ENCODE data around the gene UBE2L5. TPM values are rescaled to one million over a fixed set of nuclear protein-coding genes. Genes with fewer than 3 reads are reported as not detected.

UBE2L5 gene
- total RNA-seq, 1 donor from 2014 or later, result not detected

DNA sequence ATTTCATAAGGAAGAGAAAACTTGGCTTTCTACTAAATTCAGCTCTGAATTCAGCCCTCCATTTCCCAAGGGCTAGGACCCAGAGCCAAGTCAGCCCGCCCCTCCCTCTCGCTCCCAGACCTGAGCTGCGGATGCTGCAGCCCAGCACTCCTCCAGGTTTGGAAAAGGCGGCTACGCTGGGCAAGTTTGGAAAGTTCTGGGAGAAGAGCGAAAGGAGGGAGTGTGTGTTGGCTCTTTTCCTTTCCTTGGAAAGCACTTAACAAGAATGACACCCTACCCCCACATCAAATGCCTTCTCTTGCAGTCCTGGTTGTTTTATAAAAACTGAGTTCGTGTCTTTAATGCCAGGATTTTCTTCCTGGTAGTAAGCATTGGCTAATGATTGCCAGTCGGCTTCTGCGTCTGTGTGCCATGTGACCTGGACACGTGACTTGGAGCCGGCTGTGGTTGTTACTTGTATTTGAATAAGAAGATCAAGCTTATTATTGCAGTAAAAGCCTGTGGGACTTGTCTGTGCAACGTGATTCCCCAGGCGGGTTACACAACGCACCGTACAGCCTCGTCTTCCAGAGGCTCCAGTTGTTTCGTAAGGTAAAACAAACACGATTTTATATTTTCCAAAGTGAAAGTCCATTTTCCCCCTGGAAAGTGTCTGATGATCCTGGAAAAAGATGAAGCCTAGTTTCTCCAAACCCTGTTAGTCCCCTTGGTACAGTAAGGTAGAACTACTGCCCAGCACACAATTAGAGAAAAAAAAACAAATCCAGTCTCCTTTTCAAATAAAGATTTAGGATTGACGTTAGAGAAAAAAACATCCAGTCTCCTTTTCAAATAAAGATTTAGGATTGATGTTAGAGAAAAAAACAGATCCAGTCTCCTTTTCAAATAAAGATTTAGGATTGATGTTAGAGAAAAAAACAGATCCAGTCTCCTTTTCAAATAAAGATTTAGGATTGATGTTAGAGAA, 26.8 kb upstream of the UBE2L5 start:
- Mint-ChIP-seq H3K4me3 (peak overlapping the region; percentile 81), H3K27ac (peak overlapping the region; percentile 96), H3K4me1 (peaks cover 35% of the 10 kb centered on the region), H3K27me3 (no peaks in the 10 kb centered on the region), H3K36me3 (ENCODE audit: low read depth) (no peaks in the 10 kb centered on the region), H3K9me3 (no peaks in the 10 kb centered on the region)
- intact Hi-C loops (cut with micrococcal nuclease), result loop anchor here (1.0 to 2.0 kb wide), 4 partner anchors 13 to 35 kb away; partner anchors contain the start of gene UBE2L5
- peak; percentile 89 for DNase-seq

DNA sequence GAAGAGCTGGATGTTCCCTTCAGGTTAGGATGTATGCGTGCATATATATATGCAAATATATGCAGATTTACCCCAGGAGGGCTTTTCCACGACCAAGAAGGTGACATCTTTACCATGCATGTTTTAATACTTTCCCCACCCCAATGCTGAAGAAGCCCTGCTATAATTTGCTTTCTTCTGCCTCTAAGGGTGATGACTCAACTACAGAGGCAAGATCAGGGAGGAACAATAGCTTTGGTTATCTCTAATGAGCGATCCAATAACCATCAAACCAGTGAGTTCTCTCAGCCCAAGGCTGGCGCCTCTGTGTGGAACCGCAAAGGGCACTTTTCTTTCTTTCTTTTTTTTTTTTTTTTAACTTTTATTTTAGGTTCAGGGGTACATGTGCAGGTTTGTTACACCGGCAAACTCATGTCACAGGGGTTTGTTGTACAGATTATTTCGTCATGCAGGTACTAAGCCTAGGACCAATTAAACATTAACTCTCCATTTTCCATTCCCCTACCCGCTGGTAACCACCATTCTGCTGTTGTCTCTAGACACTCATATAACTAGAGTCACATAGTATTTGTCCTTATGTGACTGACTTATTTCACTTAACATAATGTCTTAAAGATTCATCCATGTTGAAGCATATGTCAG, 25.7 kb upstream of the UBE2L5 start:
- Mint-ChIP-seq H3K4me1 (peaks cover 35% of the 10 kb centered on the region), H3K27me3 (no peaks in the 10 kb centered on the region), H3K27ac (no peak overlapping the region), H3K4me3 (no peak overlapping the region), H3K9me3 (no peaks in the 10 kb centered on the region), H3K36me3 (ENCODE audit: low read depth) (no peaks in the 10 kb centered on the region)
- DNase-seq, result no peak
- intact Hi-C loops (cut with micrococcal nuclease), result no loop called here

DNA sequence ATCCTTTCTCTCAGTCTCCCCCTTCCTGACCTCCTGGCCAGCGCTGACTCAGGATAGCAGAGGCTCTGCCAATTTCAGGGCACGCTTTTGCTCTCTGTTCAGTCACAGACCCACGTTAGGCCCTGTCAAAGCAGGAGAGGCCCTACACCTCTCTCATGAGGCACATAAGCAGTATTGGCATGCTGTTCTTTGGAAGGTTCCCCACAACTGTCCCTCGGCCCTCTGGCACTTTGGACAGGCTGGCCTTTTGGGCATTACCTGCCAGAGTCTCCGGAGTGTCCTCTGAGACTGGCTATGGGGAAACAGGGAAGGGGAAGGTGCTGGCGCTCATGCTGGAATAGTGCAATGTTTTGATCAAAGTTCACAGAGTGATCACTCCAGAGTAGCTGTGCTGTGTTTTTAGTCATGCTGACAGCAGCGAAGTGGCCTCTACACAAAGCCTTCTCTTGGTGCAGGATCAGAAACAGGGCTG, 23.7 kb upstream of the UBE2L5 start:
- intact Hi-C loops (cut with micrococcal nuclease), result no loop called here
- H3K27ac Mint-ChIP-seq, result no peak overlapping the region

DNA sequence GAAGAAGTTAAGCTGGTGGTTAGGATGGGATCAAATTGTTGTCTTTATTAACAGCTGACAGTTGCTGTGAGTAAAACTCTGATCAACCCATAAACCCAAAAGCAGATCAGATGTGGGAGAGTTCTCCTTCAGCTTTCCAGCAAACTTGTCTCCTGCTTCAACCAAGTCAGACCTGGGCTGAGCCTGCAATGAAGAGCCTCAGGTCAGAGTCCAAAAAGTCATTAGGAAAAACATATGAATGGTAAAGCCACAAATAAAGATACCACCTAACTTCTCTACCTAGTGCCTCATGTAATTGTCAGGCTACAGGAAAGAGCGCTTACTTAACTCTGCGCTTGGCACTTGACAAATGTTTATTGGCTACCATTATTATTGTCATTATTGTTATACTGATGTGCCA, 21.9 kb upstream of the UBE2L5 start:
- Mint-ChIP-seq H3K4me1 (peaks cover 7% of the 10 kb centered on the region), H3K4me3 (no peak overlapping the region), H3K27me3 (no peaks in the 10 kb centered on the region), H3K27ac (no peak overlapping the region), H3K36me3 (ENCODE audit: low read depth) (no peaks in the 10 kb centered on the region), H3K9me3 (no peaks in the 10 kb centered on the region)
- no peak for DNase-seq
- intact Hi-C loops (cut with micrococcal nuclease), result no loop called here

More for the DNA sequence above, 23.7 kb upstream of the UBE2L5 start:
- peaks cover 19% of the 10 kb centered on the region for H3K4me1 Mint-ChIP-seq
- no peak overlapping the region for H3K4me3 Mint-ChIP-seq
- no peaks in the 10 kb centered on the region for H3K27me3 Mint-ChIP-seq
- no peaks in the 10 kb centered on the region for H3K36me3 Mint-ChIP-seq (ENCODE audit: low read depth)
- no peak for DNase-seq
- no peaks in the 10 kb centered on the region for H3K9me3 Mint-ChIP-seq

DNA sequence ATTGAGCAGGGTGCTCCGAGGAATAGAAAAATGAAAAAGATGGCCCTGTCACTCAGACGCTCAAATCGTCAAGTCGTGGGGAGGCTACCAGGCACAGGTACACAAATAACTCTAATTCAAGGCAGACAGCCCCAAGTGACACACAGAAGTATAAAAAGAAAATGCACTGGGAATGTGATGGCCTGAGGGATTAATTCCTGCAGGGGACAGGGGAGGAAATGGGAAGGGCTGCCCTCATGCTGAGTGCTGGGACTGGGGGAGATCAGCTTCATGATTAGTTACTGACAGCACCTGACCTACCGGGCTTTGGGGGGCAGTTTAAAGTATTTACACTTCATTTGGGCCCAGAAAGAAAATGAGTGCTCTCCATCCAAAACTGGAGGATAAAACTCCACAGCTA, 20.9 kb upstream of the UBE2L5 start:
- intact Hi-C loops (cut with micrococcal nuclease), result no loop called here
- no peak for DNase-seq
- H3K4me1 Mint-ChIP-seq, result peaks cover 3% of the 10 kb centered on the region
- H3K36me3 Mint-ChIP-seq (ENCODE audit: low read depth), result no peaks in the 10 kb centered on the region
- H3K27ac Mint-ChIP-seq, result no peak overlapping the region
- no peaks in the 10 kb centered on the region for H3K27me3 Mint-ChIP-seq
- no peaks in the 10 kb centered on the region for H3K9me3 Mint-ChIP-seq
- H3K4me3 Mint-ChIP-seq, result no peak overlapping the region

DNA sequence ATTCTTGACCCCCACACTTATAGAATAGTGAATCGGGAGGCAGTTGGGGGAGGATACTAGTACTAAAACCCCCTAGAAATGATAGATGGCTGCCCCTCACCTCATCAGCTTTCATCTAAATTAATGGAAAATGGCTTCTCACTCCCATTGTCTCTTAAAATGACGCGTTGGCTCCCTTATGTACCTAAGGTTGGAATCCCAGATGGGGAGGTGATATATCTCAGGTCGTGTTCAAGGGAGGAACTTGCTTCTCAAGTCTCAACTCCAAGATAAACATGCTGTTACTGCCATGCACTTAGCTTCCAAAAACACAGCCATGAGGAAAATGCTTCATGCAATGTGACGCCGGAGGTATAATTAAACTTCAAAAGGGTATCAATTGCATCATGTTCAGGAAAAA, 18.8 kb upstream of the UBE2L5 start:
- Mint-ChIP-seq H3K36me3 (ENCODE audit: low read depth) (no peaks in the 10 kb centered on the region), H3K27me3 (peaks cover 4% of the 10 kb centered on the region), H3K27ac (no peak overlapping the region), H3K4me1 (peaks cover 11% of the 10 kb centered on the region), H3K4me3 (no peak overlapping the region), H3K9me3 (no peaks in the 10 kb centered on the region)
- DNase-seq, result no peak
- intact Hi-C loops (cut with micrococcal nuclease), result no loop called here

DNA sequence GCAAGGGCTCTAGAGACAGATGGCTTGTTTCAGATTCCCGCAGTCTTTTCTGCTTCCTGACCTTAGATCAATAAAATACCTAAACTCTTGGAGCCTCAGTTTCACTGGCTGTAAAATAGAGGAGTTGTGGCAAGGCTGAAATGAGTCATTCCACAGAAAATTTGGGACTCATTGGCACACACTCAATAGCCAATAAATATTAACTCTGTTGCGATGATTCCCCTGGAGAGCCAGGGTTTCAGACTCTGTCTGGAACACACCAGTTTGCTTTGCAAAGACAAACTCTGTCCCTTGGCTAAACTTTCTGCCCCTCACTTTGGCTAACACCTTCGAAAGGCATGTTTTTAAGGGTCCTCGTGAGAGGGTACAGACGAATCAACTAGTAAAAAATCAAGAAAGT, 18.1 kb upstream of the UBE2L5 start:
- peaks cover 4% of the 10 kb centered on the region for H3K27me3 Mint-ChIP-seq
- peaks cover 15% of the 10 kb centered on the region for H3K4me1 Mint-ChIP-seq
- H3K4me3 Mint-ChIP-seq, result no peak overlapping the region
- no peaks in the 10 kb centered on the region for H3K9me3 Mint-ChIP-seq
- no peak overlapping the region for H3K27ac Mint-ChIP-seq
- no peaks in the 10 kb centered on the region for H3K36me3 Mint-ChIP-seq (ENCODE audit: low read depth)
- intact Hi-C loops (cut with micrococcal nuclease), result no loop called here
- no peak for DNase-seq

DNA sequence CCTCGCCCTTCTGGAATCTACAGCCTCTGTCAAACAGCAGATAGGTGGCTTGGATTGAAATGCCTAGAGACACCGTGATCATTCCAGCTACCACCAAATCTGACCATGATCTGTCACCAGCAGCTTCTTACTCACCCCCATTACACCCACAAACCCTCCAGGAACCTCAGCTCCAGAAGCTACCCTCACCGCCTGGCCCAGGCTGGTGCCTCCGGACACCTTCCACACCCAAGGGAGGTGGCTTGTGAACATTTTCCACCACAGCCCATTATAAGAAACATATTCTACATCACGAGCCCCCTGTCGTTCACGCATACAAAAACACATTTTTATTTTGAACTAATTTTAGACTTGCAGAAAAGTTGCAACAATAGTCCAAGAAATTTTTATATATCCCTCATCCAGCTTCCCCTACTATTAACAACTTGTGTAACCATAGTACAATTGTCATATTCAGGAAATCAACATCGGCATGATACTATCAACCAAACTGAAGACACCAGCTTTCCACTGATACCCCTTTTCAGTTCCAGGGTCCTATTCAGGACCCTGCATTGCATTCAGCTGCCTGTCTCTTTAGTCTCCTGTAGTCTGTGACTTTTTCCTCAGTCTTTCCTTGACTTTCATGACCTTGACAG, 15.4 kb upstream of the UBE2L5 start:
- no peak overlapping the region for H3K4me3 Mint-ChIP-seq
- peaks cover 4% of the 10 kb centered on the region for H3K27me3 Mint-ChIP-seq
- no peaks in the 10 kb centered on the region for H3K9me3 Mint-ChIP-seq
- DNase-seq, result no peak
- peak overlapping the region; percentile 41 for H3K27ac Mint-ChIP-seq
- peaks cover 19% of the 10 kb centered on the region for H3K4me1 Mint-ChIP-seq
- intact Hi-C loops (cut with micrococcal nuclease), result loop anchor here (5.0 kb wide), 1 partner anchor 100 kb away; the partner anchor contains the start of gene KATNAL1
- no peaks in the 10 kb centered on the region for H3K36me3 Mint-ChIP-seq (ENCODE audit: low read depth)

DNA sequence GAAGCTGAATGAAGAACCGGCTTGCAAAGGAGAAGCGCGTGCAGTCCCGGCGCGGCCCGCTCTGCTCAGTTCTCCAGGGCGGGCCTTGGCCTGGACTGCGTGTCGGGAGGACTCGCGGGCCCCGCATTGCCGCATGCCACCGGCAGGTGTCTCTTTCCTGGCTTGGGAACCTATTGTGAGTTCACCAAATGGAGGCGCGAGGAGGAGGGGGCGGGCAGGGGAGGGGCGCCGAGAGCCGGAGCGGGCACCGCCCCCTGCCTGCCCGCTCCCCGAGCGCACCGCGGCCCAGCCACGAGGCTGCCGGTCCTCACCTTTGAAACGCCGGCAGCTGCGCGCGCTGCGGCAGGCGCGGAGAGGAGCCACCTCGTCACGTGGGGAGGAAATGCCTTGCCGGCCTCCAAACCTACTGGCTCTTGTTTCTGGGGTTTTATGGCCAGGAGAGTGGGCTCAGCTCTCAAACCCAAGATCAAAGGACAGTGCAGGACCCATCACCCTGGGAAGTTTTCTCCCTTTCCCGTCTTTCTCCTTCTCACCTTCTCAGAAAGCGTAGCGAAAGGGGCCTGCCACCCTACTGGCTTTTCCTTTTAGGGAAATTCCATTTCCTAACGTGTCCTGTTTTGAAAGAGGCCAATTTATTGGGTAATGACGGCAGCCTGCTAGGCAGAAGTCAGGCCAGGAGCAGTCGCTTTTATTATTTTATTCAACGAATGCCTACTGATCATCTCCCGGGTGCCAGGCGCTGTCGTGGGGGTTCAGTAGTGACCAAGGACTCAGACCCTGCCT, 13.8 kb upstream of the UBE2L5 start:
- Mint-ChIP-seq H3K9me3 (no peaks in the 10 kb centered on the region), H3K4me1 (peaks cover 23% of the 10 kb centered on the region), H3K27ac (peak overlapping the region; percentile 80), H3K27me3 (peaks cover 4% of the 10 kb centered on the region), H3K4me3 (peak overlapping the region; percentile 73), H3K36me3 (ENCODE audit: low read depth) (no peaks in the 10 kb centered on the region)
- DNase-seq, result peak; percentile 97
- intact Hi-C loops (cut with micrococcal nuclease), result loop anchor here (1.0 to 5.0 kb wide), 4 partner anchors 13 to 101 kb away; partner anchors contain the start of genes KATNAL1 and UBE2L5

DNA sequence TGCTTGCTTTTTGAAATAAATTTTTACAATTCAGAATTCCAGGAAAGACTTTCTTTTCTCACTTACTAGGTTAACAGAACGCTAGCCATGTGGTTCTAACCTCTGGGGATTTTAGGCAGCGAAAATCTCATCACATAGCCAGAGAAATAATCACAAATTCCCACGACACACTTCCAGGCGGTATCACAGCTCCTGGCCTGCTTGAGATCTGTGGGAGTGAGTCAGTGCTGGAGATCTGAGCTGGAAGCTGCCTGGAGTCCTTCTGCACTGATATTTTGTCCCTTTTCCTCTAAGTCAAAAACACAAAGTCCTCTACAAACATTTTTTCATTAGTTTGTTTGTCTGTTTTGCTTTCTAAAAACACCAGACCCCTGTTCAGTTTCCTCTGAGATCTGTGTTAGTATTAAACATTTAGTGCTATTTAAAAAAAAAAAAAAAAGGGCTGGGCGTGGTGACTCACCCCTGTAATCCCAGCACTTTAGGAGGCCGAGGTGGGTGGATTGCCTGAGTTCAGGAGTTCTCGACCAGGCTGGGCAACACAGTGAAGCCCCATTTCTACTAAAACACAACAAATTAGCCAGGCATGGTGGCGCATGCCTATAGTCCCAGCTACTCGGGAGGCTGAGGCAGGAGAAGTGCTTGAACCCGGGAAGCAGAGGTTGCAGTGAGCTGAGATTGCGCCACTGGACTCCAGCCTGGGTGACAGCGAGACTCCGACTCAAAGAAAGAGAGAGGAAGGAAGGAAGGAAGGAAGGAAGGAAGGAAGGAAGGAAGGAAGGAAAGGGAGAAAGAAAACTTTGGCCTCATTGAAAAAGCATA, 12.2 kb upstream of the UBE2L5 start:
- H3K4me1 Mint-ChIP-seq, result peaks cover 23% of the 10 kb centered on the region
- intact Hi-C loops (cut with micrococcal nuclease), result loop anchor here (5.0 kb wide), 1 partner anchor 103 kb away; the partner anchor contains the start of gene KATNAL1

DNA sequence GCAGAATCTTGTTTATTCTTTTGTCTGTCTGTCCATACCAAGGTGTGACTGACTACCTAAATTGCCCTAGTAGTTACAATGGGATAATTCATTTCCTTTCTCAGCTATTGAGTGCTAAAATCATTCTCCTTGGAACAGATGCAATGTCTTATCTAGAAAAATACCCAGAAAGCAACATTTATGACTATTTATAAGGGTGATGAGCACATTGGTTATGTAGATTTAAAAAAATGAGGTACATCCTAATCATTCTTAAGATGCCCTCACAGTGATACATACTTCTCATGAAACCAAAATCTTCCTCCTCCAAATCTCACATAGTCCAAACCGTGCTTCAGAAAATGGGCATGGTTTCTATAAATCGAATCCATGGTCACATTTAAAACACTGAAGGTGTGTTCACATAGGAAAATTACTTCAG, 11.6 kb upstream of the UBE2L5 start:
- intact Hi-C loops (cut with micrococcal nuclease), result no loop called here
- H3K27ac Mint-ChIP-seq, result no peak overlapping the region
- DNase-seq, result no peak
- H3K9me3 Mint-ChIP-seq, result no peaks in the 10 kb centered on the region
- H3K36me3 Mint-ChIP-seq (ENCODE audit: low read depth), result no peaks in the 10 kb centered on the region
- peaks cover 29% of the 10 kb centered on the region for H3K4me1 Mint-ChIP-seq
- peaks cover 4% of the 10 kb centered on the region for H3K27me3 Mint-ChIP-seq
- no peak overlapping the region for H3K4me3 Mint-ChIP-seq

More for the DNA sequence above, 12.2 kb upstream of the UBE2L5 start:
- no peaks in the 10 kb centered on the region for H3K9me3 Mint-ChIP-seq
- peaks cover 4% of the 10 kb centered on the region for H3K27me3 Mint-ChIP-seq
- H3K36me3 Mint-ChIP-seq (ENCODE audit: low read depth), result no peaks in the 10 kb centered on the region
- H3K27ac Mint-ChIP-seq, result peak overlapping the region; percentile 49
- no peak overlapping the region for H3K4me3 Mint-ChIP-seq
- no peak for DNase-seq

DNA sequence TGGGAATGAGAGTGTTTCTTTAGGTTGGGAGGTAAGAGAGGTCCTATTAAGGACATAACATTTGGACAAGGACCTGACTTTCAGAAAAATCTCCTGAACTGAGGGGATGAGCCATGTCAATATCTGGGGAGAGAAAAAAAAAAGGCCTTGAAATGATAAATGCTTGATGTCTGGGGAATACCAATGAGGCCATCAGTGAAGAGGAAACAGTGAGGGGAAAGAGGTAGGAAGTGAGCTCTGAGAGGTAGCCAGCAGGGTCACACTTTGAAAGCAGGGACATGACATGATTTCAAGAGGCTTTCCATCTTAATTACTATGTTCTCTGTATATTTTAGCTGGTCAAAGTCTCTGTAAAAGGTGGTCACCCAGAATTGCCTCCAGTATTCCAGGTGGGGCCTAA, 9.9 kb upstream of the UBE2L5 start:
- peaks cover 24% of the 10 kb centered on the region for H3K4me1 Mint-ChIP-seq
- intact Hi-C loops (cut with micrococcal nuclease), result no loop called here
- no peak for DNase-seq
- H3K36me3 Mint-ChIP-seq (ENCODE audit: low read depth), result no peaks in the 10 kb centered on the region
- no peak overlapping the region for H3K27ac Mint-ChIP-seq
- H3K9me3 Mint-ChIP-seq, result no peaks in the 10 kb centered on the region
- H3K27me3 Mint-ChIP-seq, result no peaks in the 10 kb centered on the region
- H3K4me3 Mint-ChIP-seq, result no peak overlapping the region

Data from activated CD4-positive, alpha-beta T cell treated with anti-CD3 and anti-CD28 coated beads, Interleukin-2, amount 10 ng/mL, durations not matched to agents 24 days and 14 days (primary cell).